IMR-90 (cell line): ENCODE data around the gene TGFB2. TPM values are rescaled to one million over a fixed set of nuclear protein-coding genes. Genes with fewer than 3 reads are reported as not detected.
A peak's percentile ranks its signal among the peaks of the same experiment; 100 is the strongest.

ENCODE experiments used
- ATAC-seq: fragments of 200-7000 bp; cut with Tn5 transposase; 2 replicates; pipeline ENCODE4 v1.9.1; 2020; ENCODE audit warnings: low read depth, mild to moderate bottlenecking, moderate library complexity
- BruUV-seq: library from RNA; stranded (reverse); fragments of 400-500 nt; replicated peaks from 2 replicates; lab custom pipeline; 2021; lab: Mats Ljungman, UMichigan
- CTCF ChIA-PET: fragments of 300-600 bp; formaldehyde crosslinking; extraction: SDS; loops from one replicate; lab custom pipeline; 2021; ENCODE audit warnings: antibody characterized with exemption; lab: Yijun Ruan, JAX
- POLR2A ChIA-PET: fragments of 300-600 bp; sonication (Branson Sonifier 250); formaldehyde crosslinking; loops from one replicate; lab custom pipeline; 2022; ENCODE audit warnings: antibody characterized with exemption; ENCODE audit not compliant: unreplicated experiment; lab: Charles Lee
- DNase-seq: peaks from one replicate; pipeline ENCODE4 v3.0.0; 2013
- H2AFZ ChIP-seq: replicated peaks from 2 replicates; pipeline ENCODE3; 2013; ENCODE audit warnings: low read length, mild to moderate bottlenecking; ENCODE audit not compliant: poor library complexity
- H2AK5ac ChIP-seq: 2 replicates; pipeline ENCODE4 v1.6.1; 2013; ENCODE audit warnings: low read depth, low read length, inconsistent platforms
- H2AK9ac ChIP-seq: replicated peaks from 2 replicates; pipeline ENCODE3; 2013; ENCODE audit warnings: mild to moderate bottlenecking, low read depth, low read length, moderate library complexity; ENCODE audit not compliant: poor library complexity
- H2BK120ac ChIP-seq: 2 replicates; pipeline ENCODE4 v1.6.1; 2013; ENCODE audit warnings: low read depth, low read length, inconsistent platforms
- H2BK15ac ChIP-seq: 3 replicates; pipeline ENCODE4 v1.6.1; 2013; ENCODE audit warnings: low read depth, low read length, inconsistent platforms
- H2BK20ac ChIP-seq: 2 replicates; pipeline ENCODE4 v1.6.1; 2013; ENCODE audit warnings: low read depth, mild to moderate bottlenecking, inconsistent platforms, low read length, moderate library complexity
- H2BK5ac ChIP-seq: 2 replicates; pipeline ENCODE4 v1.6.1; 2013; ENCODE audit warnings: mild to moderate bottlenecking, low read depth, low read length, inconsistent platforms; ENCODE audit not compliant: poor library complexity, severe bottlenecking
- H3K14ac ChIP-seq: replicated peaks from 2 replicates; pipeline ENCODE4 v1.6.1; 2013; ENCODE audit warnings: low read depth, low read length, inconsistent platforms
- H3K18ac ChIP-seq: 2 replicates; pipeline ENCODE4 v1.6.1; 2013; ENCODE audit warnings: low read depth, low read length, control low read depth
- H3K23ac ChIP-seq: 2 replicates; pipeline ENCODE4 v1.6.1; 2013; ENCODE audit warnings: low read depth, low read length, inconsistent platforms
- H3K27ac ChIP-seq: 2 replicates; pipeline ENCODE4 v1.5.1; 2013; ENCODE audit warnings: mild to moderate bottlenecking, control low read depth, low read length; ENCODE audit not compliant: insufficient read depth
- H3K27me3 ChIP-seq: 2 replicates; pipeline ENCODE4 v1.6.1; 2013; ENCODE audit warnings: low read length; ENCODE audit not compliant: control insufficient read depth, insufficient read depth
- H3K36me3 ChIP-seq: 2 replicates; pipeline ENCODE4 v1.6.1; 2013; ENCODE audit warnings: low read length, mixed read lengths; ENCODE audit not compliant: control insufficient read depth, insufficient read depth
- H3K4ac ChIP-seq: 2 replicates; pipeline ENCODE4 v1.6.1; 2013; ENCODE audit warnings: low read depth, low read length, inconsistent platforms
- H3K4me1 ChIP-seq: 2 replicates; pipeline ENCODE4 v1.6.1; 2013; ENCODE audit warnings: low read length, mixed read lengths; ENCODE audit not compliant: control insufficient read depth, insufficient read depth
- H3K4me2 ChIP-seq: 2 replicates; pipeline ENCODE4 v1.6.1; 2013; ENCODE audit warnings: low read depth, mild to moderate bottlenecking, control low read depth, low read length, moderate library complexity
- H3K4me3 ChIP-seq: 2 replicates; pipeline ENCODE4 v1.5.1; 2013; ENCODE audit warnings: low read depth, mild to moderate bottlenecking, control low read depth, low read length, moderate library complexity; ENCODE audit not compliant: insufficient read depth
- H3K56ac ChIP-seq: 2 replicates; pipeline ENCODE4 v1.6.1; 2013; ENCODE audit warnings: low read length, inconsistent platforms; ENCODE audit not compliant: insufficient read depth; ENCODE audit errors: extremely low read depth
- H3K79me1 ChIP-seq, 2 experiments: 2 replicates each; pipeline ENCODE4 v1.6.1; 2013; ENCODE audit warnings: low read length in 2 of 2, inconsistent platforms in 1 of 2, low read depth in 1 of 2
- H3K9ac ChIP-seq: 2 replicates; pipeline ENCODE4 v1.6.1; 2013; ENCODE audit warnings: low read depth, low read length, control low read depth
- H3K9me1 ChIP-seq: 2 replicates; pipeline ENCODE4 v1.6.1; 2013; ENCODE audit warnings: low read length, inconsistent platforms; ENCODE audit not compliant: insufficient read depth
- H3K9me3 ChIP-seq: 2 replicates; pipeline ENCODE4 v1.6.1; 2013; ENCODE audit warnings: low read length; ENCODE audit not compliant: control insufficient read depth, insufficient read depth
- H4K20me1 ChIP-seq: 2 replicates; pipeline ENCODE4 v1.6.1; 2013; ENCODE audit warnings: low read length, inconsistent platforms; ENCODE audit not compliant: insufficient read depth
- H4K5ac ChIP-seq: 2 replicates; pipeline ENCODE4 v1.6.1; 2013; ENCODE audit warnings: mild to moderate bottlenecking, low read depth, low read length, control low read depth
- H4K8ac ChIP-seq, 2 experiments: 2 replicates each; pipeline ENCODE4 v1.6.1; 2013; ENCODE audit warnings: low read depth in 2 of 2, low read length in 2 of 2, control low read depth in 1 of 2, inconsistent platforms in 1 of 2
- H4K91ac ChIP-seq: 2 replicates; pipeline ENCODE4 v1.6.1; 2013; ENCODE audit warnings: low read depth, low read length, inconsistent platforms; ENCODE audit not compliant: insufficient read depth
- CEBPB ChIP-seq: IDR thresholded peaks from 2 replicates; pipeline ENCODE4 v1.6.1; 2012; ENCODE audit warnings: low read depth, low read length, improper control_type of control experiment
- RFX5 ChIP-seq: IDR thresholded peaks from 2 replicates; pipeline ENCODE4 v1.8.0; 2012; ENCODE audit warnings: low read depth, mild to moderate bottlenecking, low read length, moderate library complexity
- WGBS, 2 experiments: methylation state at CpG; one replicate each; pipeline versions ENCODE4 v1.1.5 to v1.1.7; 2013; ENCODE audit warnings: missing lambda C conversion rate in 2 of 2; ENCODE audit not compliant: insufficient read length in 1 of 2; ENCODE audit errors: extremely low coverage in 2 of 2; 5-methylcytosine and 5-hydroxymethylcytosine counted together
- dilution Hi-C: fragments of 300-500 bp; cut with HindIII; formaldehyde crosslinking; loops from one replicate; pipeline ENCODE4 v1.14.3; 2018; ENCODE audit warnings: low sequenced_read_pairs; ENCODE audit not compliant: unreplicated experiment
- in situ Hi-C: fragments of 300-500 bp; cut with MboI; formaldehyde crosslinking; loops from 3 replicates; pipeline ENCODE4 v1.14.3; 2019; ENCODE audit warnings: low sequenced_read_pairs, inconsistent platforms, mixed read lengths
- intact Hi-C: fragments of 100-400 bp; cut with micrococcal nuclease; formaldehyde crosslinking; loops from 2 replicates; pipeline ENCODE4 v1.10.0; 2022
- polyA plus RNA-seq, 3 experiments: library from polyadenylated mRNA; depleted of rRNA; stranded (reverse); fragments of >200 nt; gene quantifications; 2 replicates each; pipeline ENCODE4 v1.2.3, GENCODE V29; 2012; ENCODE audit warnings: low replicate concordance in 1 of 3
- total RNA-seq: library from RNA; depleted of rRNA; stranded (reverse); fragments of >200 nt; gene quantifications from 2 replicates; pipeline ENCODE4 v1.2.3, GENCODE V29; 2012

Gene TGFB2
- total and polyA plus RNA-seq, 2 of the 4 experiments (the other 2 are of a cell fraction), result 3.7 to 3.8 TPM

- Histone ChIP-seq H2AK5ac (0 out of 2 replicates have a peak overlapping the region, but pooled peaks have one; percentile 9), H3K79me1 (no peaks in the 10 kb centered on the region), H3K14ac (peak overlapping the region; percentile 53; the same call in 1 of the 2 replicates), H4K5ac (no peak overlapping the region), H2BK20ac (peak overlapping the region; percentile 13), H2BK120ac (no peak overlapping the region; the same call in 1 of the 2 replicates), H2AK9ac (no peak overlapping the region), H3K4ac (no peak overlapping the region), H4K8ac (no peak overlapping the region), H3K56ac (no peak overlapping the region), H3K18ac (no peak overlapping the region), H2BK15ac (no peak overlapping the region), H3K4me1 (peaks cover 12% of the 10 kb centered on the region), H2BK5ac (no peak overlapping the region), H3K27me3 (no peaks in the 10 kb centered on the region), H3K23ac (no peak overlapping the region), H3K4me2 (no peak overlapping the region), H3K36me3 (no peaks in the 10 kb centered on the region), H4K91ac (peak overlapping the region; percentile 25; the same call in 1 of the 2 replicates), H3K4me3 (no peak overlapping the region), H3K9ac (no peak overlapping the region), H2AFZ (no peak overlapping the region), H3K9me3 (no peaks in the 10 kb centered on the region), H3K9me1 (no peaks in the 10 kb centered on the region), H3K27ac (no peak overlapping the region), H4K20me1 (no peaks in the 10 kb centered on the region)
- CTCF ChIA-PET, result no interaction called here
- in situ Hi-C loops (loop anchor here (10.0 kb wide), 1 partner anchor 582 kb away; no protein-coding TSS in a partner anchor), dilution Hi-C loops (no loop called here), intact Hi-C loops (no loop called here)
- POLR2A ChIA-PET, result no interaction called here
- TF ChIP-seq CEBPB, result peak; percentile 42; the same call in 1 of the 2 replicates
- TF ChIP-seq RFX5, result no peak
- WGBS, 2 experiments, result no CpG with 5 or more reads among the region's 5 CpGs
- ATAC-seq (no peak), DNase-seq (peak; percentile 31)
- BruUV-seq, result no TSS peak
These were observed 137.5 kb downstream of the TGFB2 start for GRCh38 chr1:218482683-218483082.
